Activated CD4-positive, alpha-beta T cell treated with anti-CD3 and anti-CD28 coated beads, Interleukin-2, amount 50 U/mL, for 48 hours (primary cell): ENCODE measurements around the gene GTF2H1.
"Not testable (repeated sequence)": the region's sequence is repeated elsewhere in the genome, so short reads cannot be mapped to it uniquely, and the experiment has no call there.

ENCODE experiments used
- DNase-seq, 2 experiments: peaks; one replicate each; pipeline ENCODE4 v3.0.0-alpha.2; 2020

Gene GTF2H1

DNA sequence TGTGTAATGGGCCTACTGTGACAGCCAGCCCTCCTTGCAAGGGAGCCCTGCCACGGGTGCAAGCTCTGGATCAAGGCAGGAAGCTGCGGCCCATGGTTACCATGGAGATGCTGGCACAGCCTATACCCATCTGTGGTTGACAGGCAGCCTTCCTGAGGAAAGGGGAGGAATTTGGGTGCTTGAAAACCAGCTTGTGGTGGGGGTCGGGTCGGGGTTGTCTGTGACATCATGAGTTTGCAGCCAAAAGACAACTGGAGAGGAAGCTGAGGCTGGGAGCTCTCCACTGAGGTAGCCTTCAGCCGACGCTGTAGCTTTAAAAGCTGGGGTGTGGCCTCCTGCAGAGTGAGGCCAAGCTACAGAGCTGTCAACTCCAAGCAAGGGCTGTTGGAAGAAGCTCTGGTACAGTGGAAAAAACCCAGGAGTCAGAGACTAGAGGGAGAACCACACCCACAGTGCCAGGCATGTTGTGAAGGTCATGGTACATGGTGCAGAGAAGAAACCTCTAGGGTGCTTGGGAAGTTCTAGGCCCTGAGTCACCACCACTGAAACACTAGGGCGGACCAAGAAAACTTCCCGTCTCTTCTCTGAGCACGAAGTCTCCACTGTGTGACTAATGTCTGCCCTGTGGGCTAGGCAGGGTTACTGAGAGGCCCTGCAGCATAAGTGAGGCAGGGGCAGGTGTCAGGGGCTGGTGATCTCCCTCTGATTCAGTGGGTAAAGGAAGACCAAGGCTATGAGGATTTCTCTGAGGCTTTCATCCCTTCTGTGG is 61.2 kb downstream of the GTF2H1 start:
- DNase-seq, result peak; percentile 81 to 86

- DNase-seq, result no peak
These were observed 61.8 kb downstream of the GTF2H1 start for GRCh38 chr11:18384157-18384641.

DNA sequence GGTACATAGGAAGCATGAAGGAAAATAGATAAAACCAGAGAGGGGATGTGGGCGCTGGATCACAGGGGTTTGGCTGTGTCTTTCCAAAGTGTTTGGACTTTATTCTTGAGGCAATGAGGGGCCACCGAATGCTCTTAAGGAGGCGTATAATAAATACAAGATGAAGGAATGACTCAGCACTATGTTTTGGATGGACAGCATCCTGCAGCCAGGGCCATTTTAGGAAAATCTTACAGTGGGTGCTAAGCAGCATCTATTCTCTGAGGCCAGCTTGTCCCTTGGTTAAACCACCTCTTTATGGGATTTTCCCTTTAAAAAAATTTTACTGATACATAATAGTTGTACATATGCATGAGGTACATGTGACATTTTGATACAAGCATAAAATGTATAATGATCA is 67.7 kb downstream of the GTF2H1 start:
- DNase-seq, result no peak

GRCh38 chr11:18392434-18393321 is 70.3 kb downstream of the GTF2H1 start:
- DNase-seq, result peak; percentile 33 to 52

- DNase-seq, result peak; percentile 39 to 59
These were observed 71.4 kb downstream of the GTF2H1 start for GRCh38 chr11:18393581-18394274.

DNA sequence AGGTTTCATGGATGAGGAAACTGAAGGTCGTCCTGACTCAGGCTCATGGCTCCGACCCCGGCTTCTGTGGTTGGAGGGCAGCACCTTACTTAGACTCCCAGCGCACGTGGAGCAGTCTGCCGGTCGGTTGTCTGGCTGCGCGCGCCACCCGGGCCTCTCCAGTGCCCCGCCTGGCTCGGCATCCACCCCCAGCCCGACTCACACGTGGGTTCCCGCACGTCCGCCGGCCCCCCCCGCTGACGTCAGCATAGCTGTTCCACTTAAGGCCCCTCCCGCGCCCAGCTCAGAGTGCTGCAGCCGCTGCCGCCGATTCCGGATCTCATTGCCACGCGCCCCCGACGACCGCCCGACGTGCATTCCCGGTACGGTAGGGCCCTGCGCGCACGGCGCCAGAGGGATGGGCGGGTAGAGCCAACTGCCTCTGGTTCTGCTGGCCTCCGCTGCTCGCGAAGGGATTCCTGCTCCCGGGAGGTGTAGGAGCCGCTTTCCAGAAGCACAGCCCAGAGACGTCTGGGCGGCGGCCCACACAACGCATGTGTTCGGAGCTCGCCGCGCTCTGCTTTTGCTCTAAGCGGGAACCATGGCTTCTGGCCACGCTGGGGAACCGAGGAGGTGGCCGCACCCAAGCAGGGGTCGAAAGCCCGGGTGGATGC is 72.0 kb downstream of the GTF2H1 start, which contains the start of gene LDHA:
Gene LDHA (plus strand): TSS at position 289 of the 653 bp plus-strand sequence. CDS start 2,280 bp downstream, outside the sequence.
- DNase-seq, result peak; percentile 100

GRCh38 chr11:18394928-18395734 is 72.8 kb downstream of the GTF2H1 start:
- DNase-seq, result peak; percentile 31 to 40

GRCh38 chr11:18395735-18396504 is 73.6 kb downstream of the GTF2H1 start:
- peak; percentile 92 to 94 for DNase-seq

GRCh38 chr11:18397921-18398320 is 75.6 kb downstream of the GTF2H1 start:
- no peak for DNase-seq

DNA sequence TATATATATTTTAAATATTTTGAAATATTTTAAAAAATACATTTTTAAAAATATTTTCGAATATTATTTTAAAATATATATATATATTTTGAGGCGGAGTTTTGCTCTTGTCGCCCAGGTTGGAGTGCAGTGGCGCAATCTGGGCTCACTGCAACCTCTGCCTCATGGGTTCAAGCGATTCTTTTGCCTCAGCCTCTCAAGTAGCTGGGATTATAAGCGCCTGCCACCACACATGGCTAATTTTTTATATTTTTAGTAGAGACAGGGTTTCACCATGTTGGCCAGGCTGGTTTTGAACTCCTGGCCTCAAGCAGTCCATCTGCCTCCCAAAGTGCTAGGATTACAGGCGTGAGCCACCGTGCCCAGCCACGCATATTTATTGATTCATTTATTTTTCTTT is 78.7 kb downstream of the GTF2H1 start:
- DNase-seq, result not testable (repeated sequence)

DNA sequence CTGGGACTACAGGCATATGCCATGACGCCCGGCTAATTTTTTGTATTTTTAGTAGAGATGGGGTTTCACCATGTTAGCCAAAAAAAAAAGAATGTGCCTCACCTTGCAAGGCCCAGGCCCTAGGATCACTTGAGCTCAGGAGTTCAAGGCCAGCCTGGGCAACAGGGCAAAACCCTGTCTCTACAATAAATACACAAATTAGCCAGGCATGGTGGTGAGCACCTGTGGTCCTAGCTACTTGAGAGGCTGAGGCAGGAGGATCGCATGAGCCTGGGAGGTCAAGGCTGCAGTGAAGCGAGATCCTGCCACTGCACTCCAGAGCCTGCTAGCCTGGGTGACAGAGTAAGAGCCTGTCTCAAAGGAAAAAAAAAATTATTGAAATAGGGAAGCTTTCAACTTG is 81.7 kb downstream of the GTF2H1 start:
- no peak for DNase-seq

- DNase-seq, result not testable (repeated sequence)
These were observed 85.0 kb downstream of the GTF2H1 start for GRCh38 chr11:18407400-18407799.

- DNase-seq, result peak in 1 of 2 experiments; percentile 46
These were observed 86.4 kb downstream of the GTF2H1 start for GRCh38 chr11:18408558-18409291.

GRCh38 chr11:18416459-18416858 is 94.1 kb downstream of the GTF2H1 start:
- DNase-seq, result no peak
